Inferior parietal cortex (tissue), 1 donor: ENCODE measurements around the gene PXK.

Experiments
- DNase-seq: peaks from one replicate; pipeline ENCODE4 v3.0.0-alpha.2; 2016; ENCODE audit errors: extremely low spot score

PXK gene

DNA sequence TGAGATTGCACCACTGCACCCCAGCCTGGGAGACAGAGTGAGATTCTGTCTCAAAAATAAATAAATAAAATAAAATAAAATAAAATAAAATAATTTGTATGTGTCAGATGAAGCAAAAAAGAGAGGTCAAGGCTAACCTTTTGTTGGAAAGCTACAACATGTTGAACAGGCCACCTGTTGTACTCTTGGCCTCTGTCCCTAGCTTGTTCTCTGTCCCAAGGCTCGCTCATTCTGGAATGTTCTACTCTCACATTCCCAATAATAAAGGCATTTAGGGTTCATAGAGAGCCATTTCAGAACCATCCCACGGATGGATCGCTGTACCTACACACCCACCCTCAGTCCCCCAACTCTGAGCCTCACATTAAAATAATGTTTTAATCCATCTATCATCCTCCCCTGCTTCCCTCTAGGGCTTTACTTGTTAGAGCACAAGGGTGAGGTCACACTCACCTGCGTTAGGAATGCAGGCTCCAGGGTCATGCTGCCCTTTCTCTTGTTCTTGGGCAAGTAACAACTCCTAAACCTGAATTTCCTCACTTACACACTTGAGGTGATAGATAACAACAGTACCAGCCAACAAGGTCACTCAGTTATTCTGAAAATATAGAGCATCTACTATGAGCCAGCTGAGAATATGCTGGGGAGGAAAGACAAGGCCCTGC, 134.3 kb downstream of the PXK start:
- no peak for DNase-seq

DNA sequence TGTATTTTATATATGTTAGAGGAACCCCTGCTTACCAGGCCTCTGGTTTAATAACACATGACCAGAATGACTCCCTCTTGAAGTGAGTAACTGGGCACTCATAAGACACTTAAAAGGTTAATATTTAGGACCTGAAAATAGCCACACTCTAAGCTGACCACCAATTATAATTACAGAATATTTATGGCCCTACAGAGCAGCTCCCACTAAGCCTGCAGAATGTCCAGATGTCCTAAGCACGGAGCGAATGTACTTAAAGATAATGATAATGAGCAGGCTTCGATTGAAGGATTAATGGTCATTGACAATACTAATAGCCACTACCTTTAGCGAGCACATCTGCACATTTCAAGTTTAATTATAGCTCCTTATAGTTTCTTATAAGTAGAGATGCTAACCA, 136.4 kb downstream of the PXK start:
- no peak for DNase-seq

DNA sequence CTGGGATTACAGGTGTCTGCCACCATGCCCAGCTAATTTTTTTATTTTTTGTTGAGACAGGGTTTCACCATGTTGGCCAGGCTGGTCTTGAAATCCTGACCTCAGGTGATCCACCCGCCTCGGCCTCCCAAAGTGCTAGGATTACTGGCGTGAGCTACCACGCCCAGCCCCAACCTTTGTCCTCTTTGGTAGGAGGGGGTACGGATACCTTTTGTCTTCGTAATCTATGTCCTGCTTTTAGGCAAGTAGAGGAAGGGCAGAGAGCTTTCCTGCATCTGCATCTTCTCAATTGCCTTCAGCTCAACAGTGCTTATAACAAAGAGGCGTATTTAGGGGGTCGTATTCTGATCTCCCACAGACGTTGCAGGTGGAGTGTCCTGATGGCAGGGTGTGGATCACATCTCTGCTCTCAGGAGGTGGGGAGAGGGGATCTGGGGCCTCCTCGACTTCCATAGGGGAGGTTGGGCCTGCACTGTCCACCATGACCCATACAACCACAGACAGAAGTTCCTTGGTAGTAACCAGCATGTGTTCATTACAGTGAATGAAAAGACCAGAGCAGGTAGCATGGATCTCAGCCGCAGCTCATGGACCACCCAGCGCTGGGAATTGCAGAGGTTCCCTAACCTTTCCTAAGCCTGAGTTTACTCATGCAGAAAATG, 137.8 kb downstream of the PXK start:
- no peak for DNase-seq

DNA sequence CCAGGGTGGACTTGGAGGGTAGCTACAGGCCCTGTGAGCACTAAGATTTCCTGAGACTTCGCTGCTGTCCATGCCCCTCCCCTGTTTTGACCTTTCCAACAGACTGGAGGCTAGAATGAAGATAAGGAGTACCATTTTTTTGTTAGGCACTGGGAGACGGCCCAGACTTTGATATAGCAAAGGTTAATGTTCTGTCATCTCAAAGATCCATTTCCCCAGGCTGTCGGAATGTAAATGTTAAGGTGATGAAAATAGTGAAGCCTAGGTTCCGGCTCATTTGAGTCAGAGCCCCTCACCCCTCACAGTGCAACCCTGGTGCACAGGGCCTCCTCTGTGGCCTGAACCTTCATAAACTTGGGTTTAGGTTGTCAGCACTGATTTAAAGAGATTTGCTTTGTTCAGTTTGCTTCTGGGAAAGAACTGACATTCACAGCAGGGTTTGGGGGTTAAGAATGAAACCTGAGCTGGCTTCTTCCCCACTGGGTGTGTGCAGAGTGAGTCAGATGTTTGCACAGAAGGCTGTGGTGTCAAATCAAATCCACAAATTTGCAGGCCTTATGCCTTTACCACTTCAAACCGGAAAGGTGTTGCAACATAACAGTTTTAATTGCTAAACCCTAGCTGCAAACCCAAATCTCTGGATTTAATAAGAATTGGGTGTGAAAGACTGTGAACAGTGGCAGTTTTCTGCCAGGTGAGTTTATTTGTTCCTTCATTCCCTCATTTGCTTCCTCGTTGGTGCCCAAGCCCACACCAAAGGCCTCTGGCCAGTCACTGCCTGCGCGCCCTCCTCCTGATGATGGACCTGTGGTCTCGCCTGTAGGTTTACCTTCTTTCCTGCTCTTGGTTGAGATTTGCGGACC, 138.6 kb downstream of the PXK start:
- DNase-seq = no peak

DNA sequence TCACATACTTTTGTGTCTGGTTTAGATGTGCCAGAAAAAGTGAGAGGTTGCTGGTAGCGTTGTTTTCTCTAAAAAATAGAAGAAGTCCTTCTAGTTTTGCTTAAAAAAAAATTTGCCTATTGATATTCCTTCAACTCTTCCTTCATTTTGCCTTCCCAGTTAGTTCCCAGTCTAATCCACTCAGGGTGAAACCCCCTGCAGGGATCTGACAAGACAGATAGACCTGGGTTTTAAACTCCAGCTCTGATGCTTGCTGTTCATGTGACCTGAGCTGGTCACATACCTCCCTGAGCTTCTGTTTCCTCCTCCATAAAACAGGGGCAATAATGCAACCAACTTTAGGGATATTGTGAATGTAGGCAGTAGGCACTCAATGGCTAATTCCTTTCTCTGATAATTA, 140.6 kb downstream of the PXK start:
- DNase-seq = no peak

DNA sequence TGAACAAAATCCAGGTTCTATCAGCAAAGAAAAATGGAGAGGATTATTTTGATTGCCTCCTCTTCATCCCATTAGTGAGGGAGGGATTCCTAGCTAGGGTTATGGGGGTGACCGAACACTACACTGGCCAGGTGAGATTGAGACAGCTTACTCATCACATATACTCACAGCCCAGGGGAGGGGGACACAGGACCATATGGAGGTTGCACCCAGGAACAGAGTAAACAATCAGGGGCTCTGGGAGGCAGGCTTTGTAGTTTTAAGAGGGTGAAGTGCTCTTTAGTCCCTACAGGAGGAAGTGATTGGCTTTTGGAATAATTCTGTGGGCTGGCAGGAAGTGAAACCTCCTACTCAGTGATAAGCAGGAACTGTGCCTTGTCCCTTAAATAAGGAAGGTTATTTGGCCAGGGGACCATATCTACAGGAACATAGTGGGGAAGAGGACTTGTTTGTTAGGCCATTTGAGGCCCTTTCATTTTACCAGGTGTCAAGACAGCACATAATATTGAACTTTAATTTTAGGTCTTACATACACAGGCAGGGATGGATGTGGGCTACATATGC, 141.7 kb downstream of the PXK start:
- DNase-seq = no peak

DNA sequence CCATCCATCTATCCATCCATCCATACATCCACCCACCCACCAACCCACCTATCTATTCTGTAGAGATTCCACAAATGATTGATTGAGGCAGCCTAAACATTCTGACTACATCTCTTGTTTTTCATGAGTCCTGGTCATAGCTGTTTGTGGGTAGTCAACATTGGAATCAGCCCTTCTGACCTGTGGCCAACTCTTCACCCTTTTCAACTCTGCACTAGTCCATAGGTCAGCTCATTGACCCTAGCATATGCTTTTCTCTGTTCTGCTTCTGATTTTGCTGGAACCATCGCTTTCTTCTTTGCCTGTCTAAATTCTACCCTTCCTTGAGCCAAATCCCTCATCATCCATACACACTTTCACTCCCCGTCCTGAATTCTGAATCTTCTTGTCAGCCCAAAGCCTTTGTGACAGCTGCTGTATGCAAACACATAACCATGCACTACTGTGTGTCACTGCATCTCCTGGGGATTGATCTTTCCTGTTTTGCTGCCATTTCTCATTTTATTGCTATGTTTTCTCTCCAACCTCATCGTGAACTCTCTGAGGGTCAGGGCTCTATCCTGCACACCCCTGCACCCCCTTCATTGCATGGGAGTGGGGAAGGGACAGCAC, 142.4 kb downstream of the PXK start:
- no peak for DNase-seq
